ENCODE data around the gene MVB12B.
"Not testable (repeated sequence)": the region's sequence is repeated elsewhere in the genome, so short reads cannot be mapped to it uniquely, and the experiment has no call there.

The MVB12B gene

GRCh38 chr9:126326228-126327005 lies at the start of gene MVB12B:
Gene MVB12B (plus strand): TSS chr9:126326829. CDS start chr9:126326930, 101 bp downstream.
- DNase-seq (ENCODE audit: low spot score): no peak

DNA sequence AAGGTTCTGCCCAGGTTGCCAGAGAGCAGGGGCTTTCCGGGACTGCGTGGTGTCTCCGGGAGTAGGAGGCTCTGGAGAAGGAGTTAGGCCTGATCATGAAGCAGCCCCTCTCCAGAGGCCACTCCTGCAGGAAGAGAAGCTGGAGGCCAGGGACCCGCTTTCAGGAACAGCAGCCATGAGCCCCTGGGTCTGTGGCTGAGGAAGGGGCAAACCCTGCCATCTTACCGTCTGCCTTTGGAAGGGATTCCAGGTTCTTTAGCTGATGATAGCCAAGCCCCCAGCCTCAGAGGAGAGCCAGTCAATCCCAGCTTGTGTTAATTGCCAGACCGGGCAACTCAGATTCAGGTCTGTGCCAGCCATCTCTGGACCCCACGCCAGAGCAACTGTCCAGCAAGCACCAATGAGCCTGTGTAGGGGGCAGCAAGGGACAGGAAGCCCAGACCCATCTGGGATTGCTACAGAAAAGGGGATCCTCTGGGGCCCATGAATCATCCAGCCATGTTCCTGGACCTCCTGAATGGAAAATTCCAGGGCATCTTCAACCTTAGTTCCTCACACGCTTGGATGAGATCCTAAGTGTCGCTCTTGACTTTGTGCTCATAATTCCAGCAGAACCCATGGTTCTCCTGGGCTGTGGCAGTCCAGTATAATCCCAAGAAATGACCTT lies 42.7 kb upstream of the MVB12B start:
- FAIRE-seq: no peak
- DNase-seq (ENCODE audit: low spot score): no peak

More at GRCh38 chr9:126326228-126327005, at the start of gene MVB12B:
- no peak for FAIRE-seq

DNA sequence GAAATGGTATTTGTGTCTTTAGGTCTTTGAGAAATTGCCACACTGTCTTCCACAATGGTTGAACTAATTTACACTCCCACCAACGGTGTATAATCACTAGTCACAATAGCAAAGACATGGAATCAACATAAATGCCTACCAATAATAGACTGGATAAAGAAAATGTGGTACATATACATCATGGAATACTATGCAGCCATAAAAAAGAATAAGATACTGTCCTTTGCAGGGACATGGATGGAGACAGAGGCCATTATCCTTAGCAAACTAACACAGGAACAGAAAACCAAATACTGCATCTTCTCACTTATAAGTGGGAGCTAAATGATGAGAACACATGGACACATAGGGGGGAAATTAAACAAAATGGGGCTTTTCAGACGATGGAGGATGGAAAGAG lies 41.0 kb upstream of the MVB12B start:
- not testable (repeated sequence) for DNase-seq (ENCODE audit: low spot score); FAIRE-seq

DNA sequence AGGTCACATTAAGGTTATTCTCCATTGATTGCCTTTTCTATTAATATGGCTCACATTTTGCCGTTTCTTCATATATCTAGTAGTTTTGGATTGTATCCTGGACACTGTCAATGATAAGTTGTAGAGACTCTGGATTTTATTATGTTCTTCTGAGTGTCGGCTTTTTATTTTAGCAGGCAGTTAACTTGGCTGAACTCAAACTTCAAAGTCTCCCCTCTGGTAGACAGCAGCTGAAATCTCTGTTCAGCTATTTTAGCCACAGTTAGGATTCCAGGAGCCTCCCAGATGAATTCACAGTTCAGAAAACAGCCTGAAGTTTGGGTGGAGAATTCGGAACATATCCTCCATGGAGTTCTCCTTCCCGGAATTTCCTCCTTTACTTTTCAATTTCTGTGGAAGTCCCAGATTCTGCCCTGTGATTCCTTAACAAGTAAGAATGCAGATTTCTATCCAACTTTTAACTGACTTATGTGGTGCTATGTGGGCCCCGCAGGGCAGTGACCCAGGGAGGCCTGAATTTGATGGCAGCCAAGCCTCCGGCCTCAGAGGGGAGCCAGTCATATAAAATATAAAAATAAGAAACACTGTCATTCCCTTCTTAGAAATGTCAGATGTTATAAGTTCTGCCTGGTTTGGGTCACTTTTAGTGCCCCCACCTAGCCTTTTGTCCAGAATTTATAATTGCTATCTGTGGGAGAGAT lies 39.3 kb upstream of the MVB12B start:
- no peak for FAIRE-seq
- DNase-seq (ENCODE audit: low spot score): no peak

DNA sequence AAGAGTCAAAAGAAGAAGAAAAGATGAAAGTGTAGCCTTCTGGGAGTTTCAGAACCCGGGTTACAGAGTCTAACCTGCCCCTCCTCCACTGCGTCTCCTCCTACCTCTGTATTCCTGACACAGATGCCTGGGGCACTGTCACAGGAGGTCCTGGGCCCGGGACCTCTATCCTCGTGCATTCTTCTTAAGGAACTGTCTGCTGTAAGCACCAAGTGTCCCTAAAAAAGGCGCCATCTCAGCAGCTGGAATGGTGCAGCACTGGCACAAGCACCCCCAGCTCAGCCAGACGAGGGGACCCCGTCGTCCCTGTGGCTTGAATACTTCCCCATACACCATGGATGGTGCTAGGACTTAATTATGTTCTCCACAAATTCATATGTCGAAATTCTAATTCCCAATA lies 35.8 kb upstream of the MVB12B start:
- no peak for DNase-seq (ENCODE audit: low spot score)
- no peak for FAIRE-seq

DNA sequence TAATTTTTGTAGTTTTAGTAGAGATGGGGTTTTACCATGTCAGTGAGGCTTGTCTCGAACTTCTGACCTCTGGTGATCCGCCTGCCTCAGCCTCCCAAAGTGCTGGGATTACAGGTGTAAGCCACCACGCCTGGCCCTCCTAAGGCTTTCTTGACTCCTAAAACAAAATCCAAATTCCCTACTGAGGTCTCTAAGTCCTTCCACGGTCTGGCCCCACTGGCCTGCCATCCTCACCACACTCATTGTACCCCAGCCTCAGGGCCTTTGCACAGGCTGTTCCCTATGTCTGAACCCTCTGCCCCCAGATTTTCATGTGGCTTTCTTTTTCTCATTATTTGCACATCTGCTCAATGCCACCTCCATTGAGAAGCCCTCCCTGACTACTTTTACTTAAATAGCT lies 34.7 kb upstream of the MVB12B start:
- FAIRE-seq: no peak
- no peak for DNase-seq (ENCODE audit: low spot score)

GRCh38 chr9:126292736-126293521 lies 33.7 kb upstream of the MVB12B start:
- no peak for DNase-seq (ENCODE audit: low spot score)
- FAIRE-seq: no peak

DNA sequence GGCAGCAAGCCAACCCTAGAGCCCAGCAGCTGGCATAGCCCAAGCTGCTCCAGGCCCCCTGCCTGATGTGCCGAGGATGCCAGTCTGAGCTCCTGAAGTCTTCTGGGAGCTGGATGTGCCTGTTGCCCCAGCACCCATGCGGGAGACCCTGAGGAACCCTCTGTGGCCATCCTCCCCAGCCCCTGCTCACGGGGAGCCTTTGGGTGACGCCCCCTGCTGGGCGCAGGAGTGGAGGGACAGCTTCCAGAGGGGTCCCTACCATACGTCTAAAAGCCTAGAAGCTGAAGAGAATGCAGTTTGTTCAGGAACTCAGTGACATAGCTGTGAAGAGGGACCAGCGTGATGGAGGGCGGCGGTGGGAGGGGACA lies 33.1 kb upstream of the MVB12B start:
- FAIRE-seq: no peak
- no peak for DNase-seq (ENCODE audit: low spot score)

DNA sequence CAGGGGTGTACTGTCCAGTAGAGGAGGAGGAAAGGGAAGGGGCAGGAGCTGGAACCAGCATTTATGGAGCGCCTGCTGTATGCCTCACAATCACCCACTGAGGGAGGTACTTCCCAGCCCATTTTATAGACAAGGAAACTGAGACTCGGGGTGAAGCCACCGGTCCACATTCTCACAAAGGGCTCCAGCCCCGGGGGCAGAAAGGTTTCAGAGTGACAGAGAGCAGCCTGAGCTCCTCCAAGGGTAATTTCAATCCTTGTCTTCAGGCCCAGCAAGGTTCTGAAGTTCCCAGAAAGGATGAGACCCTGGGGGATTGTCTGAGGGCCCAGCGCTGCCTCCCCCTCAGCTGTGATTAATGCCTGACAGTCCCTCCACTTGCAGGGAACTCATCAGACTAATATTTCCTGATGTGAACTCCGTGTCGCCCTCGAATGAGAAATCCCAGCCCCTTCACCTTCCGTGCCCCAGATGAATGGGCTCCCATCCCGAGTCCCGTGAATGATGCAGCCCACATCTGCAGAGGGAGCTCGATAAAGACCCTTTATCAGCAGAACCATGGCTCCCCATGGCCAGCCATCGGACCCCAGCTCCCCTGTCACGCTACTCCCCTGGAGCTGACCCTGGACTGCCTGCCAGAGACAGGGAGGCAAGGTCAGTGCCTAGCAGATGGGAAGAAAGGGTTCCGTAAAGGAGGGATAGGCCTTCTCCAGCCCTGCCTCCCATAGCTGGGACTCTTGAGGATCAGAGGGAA lies 32.1 kb upstream of the MVB12B start:
- DNase-seq (ENCODE audit: low spot score) (no peak), FAIRE-seq (no peak)

DNA sequence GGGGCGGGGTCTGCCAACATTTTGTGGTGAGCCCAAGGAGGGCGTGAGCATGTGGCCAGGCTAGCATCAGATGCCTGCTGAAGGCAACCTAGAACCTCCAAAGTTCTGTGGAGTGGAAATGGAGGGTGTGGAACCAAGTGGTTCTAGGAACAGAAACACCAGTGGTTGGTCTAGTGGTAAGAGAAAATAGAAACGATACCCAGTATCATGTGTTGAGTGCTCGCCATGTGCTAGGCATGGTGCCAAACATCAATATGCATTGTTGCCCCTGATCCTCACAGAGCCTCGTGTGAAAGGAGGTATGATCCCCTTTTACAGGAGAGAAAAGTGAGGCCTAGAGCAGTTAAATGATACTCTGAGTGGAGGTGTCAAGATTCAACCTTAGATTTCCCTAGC lies 31.5 kb upstream of the MVB12B start:
- FAIRE-seq (no peak), DNase-seq (ENCODE audit: low spot score) (no peak)

DNA sequence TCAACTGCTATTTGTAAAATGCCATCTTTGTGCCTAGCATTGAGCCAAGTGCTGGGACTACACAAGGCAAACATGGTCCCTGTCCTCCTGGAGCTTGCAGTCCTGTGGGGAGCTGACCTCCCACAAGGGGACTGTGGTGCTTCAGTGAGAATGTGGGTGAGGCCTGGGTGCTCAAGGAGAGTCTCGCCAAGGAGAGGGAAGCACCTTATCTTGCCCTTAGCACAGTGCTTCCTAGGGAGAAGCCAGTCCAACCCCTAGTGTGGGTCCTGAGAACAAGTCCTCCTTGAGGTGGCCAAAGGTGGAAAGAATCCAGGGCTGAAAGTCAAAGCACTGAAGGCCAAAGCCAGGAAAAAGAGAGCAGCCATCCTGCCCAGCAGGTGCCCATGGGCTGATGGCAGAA lies 31.1 kb upstream of the MVB12B start:
- DNase-seq (ENCODE audit: low spot score): no peak
- no peak for FAIRE-seq

- DNase-seq (ENCODE audit: low spot score): no peak
- no peak for FAIRE-seq
These were observed 30.6 kb upstream of the MVB12B start for GRCh38 chr9:126295936-126296600.

GRCh38 chr9:126296687-126297086 lies 29.9 kb upstream of the MVB12B start:
- no peak for DNase-seq (ENCODE audit: low spot score)
- FAIRE-seq: no peak

DNA sequence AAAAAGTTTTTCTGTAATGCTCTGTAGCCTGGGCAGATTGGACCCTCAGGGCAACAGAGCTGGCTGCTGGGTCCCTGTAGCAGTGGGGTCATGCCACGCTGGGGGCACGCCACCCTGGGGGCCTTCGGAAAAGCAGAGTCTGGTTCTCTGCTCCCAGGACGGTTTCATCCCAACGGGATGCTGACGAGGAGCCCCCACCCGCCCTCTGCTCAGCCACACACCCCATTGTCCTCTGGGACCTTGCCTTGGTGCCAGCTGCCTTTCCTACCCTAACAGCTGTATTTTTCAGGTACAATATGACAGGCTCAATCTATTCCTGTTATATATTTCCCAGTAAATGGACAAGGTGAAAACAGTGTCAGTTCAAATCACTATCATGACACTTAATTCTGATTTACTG lies 29.0 kb upstream of the MVB12B start:
- no peak for DNase-seq (ENCODE audit: low spot score)
- FAIRE-seq: no peak

DNA sequence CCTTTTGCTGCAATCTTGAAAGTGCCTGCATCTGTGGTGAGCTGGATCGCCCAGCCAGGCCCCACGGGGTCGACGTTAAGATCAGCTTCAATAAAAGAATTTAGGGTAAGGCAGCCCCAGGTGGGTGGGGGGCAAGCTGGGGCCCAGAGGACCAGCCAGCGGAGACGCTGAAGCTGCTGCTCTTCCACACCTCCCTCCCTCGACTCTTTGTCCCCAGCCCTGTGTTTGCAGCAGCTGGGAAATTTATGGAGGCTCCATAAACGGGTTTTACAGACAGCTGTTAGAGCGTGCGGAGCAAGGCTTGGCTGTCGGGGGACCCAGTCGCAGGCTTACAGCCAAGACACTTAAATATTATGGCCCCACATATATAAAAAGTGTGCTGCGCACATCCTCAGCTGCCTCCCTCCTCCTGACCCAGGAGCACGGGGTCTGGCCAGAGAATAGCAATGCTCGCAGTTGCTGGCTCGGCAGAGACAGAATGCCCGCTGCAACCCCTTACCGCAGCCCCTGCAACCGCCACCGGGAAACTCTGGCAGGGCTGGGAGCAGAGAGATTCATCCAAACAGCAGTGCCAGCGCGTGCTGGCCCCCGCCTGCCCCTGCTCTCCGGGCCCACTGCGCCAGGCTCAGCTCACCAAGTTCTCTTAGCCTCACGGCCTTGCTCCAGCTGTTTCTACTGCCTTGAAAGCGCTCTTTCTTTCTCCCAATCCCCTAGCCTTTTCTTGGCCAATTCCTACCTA lies 28.4 kb upstream of the MVB12B start:
- FAIRE-seq (no peak), DNase-seq (ENCODE audit: low spot score) (no peak)

DNA sequence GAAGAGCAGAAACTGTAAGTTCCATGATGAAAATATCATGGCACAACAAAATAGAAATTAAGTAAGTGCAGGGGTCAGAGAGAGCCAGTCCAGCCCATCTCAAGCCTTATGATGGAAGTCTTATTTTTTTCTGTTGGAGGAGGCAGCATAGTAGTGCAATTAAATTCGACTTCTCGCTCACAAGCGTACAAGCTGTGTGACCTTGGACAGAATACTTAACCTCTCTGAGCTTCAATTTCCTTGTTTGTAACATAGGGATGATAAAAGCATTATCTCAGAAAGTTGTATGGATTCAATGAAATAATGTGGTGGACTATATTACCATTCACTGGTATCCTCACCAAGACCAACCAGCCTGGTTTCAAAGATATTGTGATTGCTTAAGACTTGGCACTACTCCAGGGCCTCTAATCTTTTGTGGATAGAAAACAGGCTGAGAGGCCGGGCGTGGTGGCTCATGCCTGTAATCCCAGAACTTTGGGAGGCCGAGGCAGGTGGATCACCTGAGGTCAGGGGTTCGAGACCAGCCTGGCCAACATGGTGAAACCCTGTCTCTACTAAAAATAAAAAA lies 26.8 kb upstream of the MVB12B start:
- FAIRE-seq (no peak), DNase-seq (ENCODE audit: low spot score) (no peak)

DNA sequence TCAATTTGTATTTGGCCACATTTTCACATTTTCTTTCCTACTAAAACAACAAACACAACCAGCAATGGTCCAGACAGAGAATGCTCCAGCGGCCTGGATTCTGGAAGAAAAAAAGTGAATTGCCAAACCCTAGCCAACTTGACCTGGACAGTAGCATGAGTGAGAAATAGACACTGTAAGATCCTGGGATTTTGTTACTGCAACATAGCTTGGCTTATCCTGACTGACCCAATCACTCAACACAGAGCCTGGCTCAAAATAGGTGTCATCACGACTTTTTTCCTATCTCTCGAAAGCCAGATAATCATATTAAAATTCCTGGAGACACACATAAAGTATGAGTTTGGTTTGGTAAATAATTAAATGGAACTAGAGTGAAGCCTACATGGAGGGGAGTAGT lies 25.4 kb upstream of the MVB12B start:
- DNase-seq (ENCODE audit: low spot score) (no peak), FAIRE-seq (no peak)

GRCh38 chr9:126301985-126302603 lies 24.5 kb upstream of the MVB12B start:
- peak; percentile 29 for DNase-seq (ENCODE audit: low spot score)
- no peak for FAIRE-seq

- DNase-seq (ENCODE audit: low spot score) (no peak), FAIRE-seq (no peak)
These were observed 23.9 kb upstream of the MVB12B start for GRCh38 chr9:126302730-126303129.

All from RCC 7860 (cell line).